Calu3 (cell line): ENCODE results near the gene DGKI. TPM values are rescaled to one million over a fixed set of nuclear protein-coding genes. Genes with fewer than 3 reads are reported as not detected.

Source experiments
- BruUV-seq: library from RNA; stranded (reverse); fragments of 400-500 nt; replicated peaks from 2 replicates; lab custom pipeline; 2021; lab: Mats Ljungman, UMichigan
- CTCF ChIA-PET: fragments of 300-600 bp; sonication (Branson Sonifier 250); formaldehyde crosslinking; loops from one replicate; lab custom pipeline; 2022; ENCODE audit warnings: antibody characterized with exemption; lab: Charles Lee
- DNase-seq: peaks from one replicate; pipeline ENCODE4 v3.0.0; 2022
- H3K27ac Mint-ChIP-seq: one replicate; pipeline ENCODE4 v1.8.0; 2022; ENCODE audit warnings: mixed read lengths; ENCODE audit not compliant: unreplicated experiment
- H3K27me3 Mint-ChIP-seq: one replicate; pipeline ENCODE4 v1.8.0; 2022; ENCODE audit warnings: mixed read lengths; ENCODE audit not compliant: unreplicated experiment
- H3K36me3 Mint-ChIP-seq: one replicate; pipeline ENCODE4 v1.8.0; 2022; ENCODE audit warnings: mild to moderate bottlenecking, moderate library complexity, mixed read lengths; ENCODE audit not compliant: insufficient read depth, unreplicated experiment
- H3K4me1 Mint-ChIP-seq: one replicate; pipeline ENCODE4 v1.8.0; 2022; ENCODE audit warnings: mild to moderate bottlenecking, low read depth, mixed read lengths; ENCODE audit not compliant: unreplicated experiment
- H3K4me3 Mint-ChIP-seq: one replicate; pipeline ENCODE4 v1.8.0; 2022; ENCODE audit warnings: mild to moderate bottlenecking, low read depth, moderate library complexity, mixed read lengths; ENCODE audit not compliant: unreplicated experiment
- H3K9me3 Mint-ChIP-seq: one replicate; pipeline ENCODE4 v1.8.0; 2022; ENCODE audit warnings: low read depth, mixed read lengths; ENCODE audit not compliant: unreplicated experiment
- CTCF ChIP-seq: fragments of 200-600 bp; IDR thresholded peaks from one replicate; pipeline ENCODE4 v1.8.0; 2022; ENCODE audit warnings: antibody characterized with exemption; ENCODE audit not compliant: unreplicated experiment
- intact Hi-C: fragments of 100-400 bp; cut with micrococcal nuclease; formaldehyde crosslinking; loops from one replicate; pipeline ENCODE4 v1.10.0; 2022; ENCODE audit not compliant: unreplicated experiment
- total RNA-seq: library from RNA; stranded (reverse); gene quantifications from 2 replicates; pipeline ENCODE4 v1.2.3, GENCODE V29; 2022

DGKI gene
- total RNA-seq, 1 experiment from 2014 or later: not detected

GRCh38 chr7:137445268-137445667, 401.5 kb downstream of the DGKI start:
- Mint-ChIP-seq H3K36me3 (no peaks in the 10 kb centered on the region), H3K27me3 (peaks cover 25% of the 10 kb centered on the region), H3K4me3 (no peak overlapping the region), H3K9me3 (peaks cover 8% of the 10 kb centered on the region), H3K27ac (no peak overlapping the region), H3K4me1 (no peaks in the 10 kb centered on the region)
- CTCF ChIA-PET: interaction anchor here (0.5 kb wide), 1 partner anchor 883 kb away, joined by 4 read pairs; no protein-coding TSS in a partner anchor
- no TSS peak for BruUV-seq
- no peak for DNase-seq
- no peak for TF ChIP-seq CTCF
- intact Hi-C loops: no loop called here

GRCh38 chr7:137443616-137444015, 403.2 kb downstream of the DGKI start:
- no peaks in the 10 kb centered on the region for H3K36me3 Mint-ChIP-seq
- no peak for DNase-seq
- intact Hi-C loops: no loop called here
- H3K4me1 Mint-ChIP-seq: no peaks in the 10 kb centered on the region
- H3K27me3 Mint-ChIP-seq: peaks cover 11% of the 10 kb centered on the region
- TF ChIP-seq CTCF: no peak
- H3K9me3 Mint-ChIP-seq: peaks cover 8% of the 10 kb centered on the region
- no peak overlapping the region for H3K27ac Mint-ChIP-seq
- CTCF ChIA-PET: no interaction called here
- BruUV-seq: no TSS peak
- H3K4me3 Mint-ChIP-seq: no peak overlapping the region

- H3K27me3 Mint-ChIP-seq: no peaks in the 10 kb centered on the region
- no peak overlapping the region for H3K4me3 Mint-ChIP-seq
- CTCF ChIA-PET: interaction anchor here (0.7 kb wide), 1 partner anchor 1261 kb away, joined by 5 read pairs; no protein-coding TSS in a partner anchor
- no peaks in the 10 kb centered on the region for H3K4me1 Mint-ChIP-seq
- BruUV-seq: no TSS peak
- H3K27ac Mint-ChIP-seq: no peak overlapping the region
- no peaks in the 10 kb centered on the region for H3K36me3 Mint-ChIP-seq
- DNase-seq: no peak
- TF ChIP-seq CTCF: no peak
- intact Hi-C loops: no loop called here
- peaks cover 4% of the 10 kb centered on the region for H3K9me3 Mint-ChIP-seq
These were observed 405.3 kb downstream of the DGKI start for GRCh38 chr7:137441451-137441850.

- Mint-ChIP-seq H3K4me1 (no peaks in the 10 kb centered on the region), H3K27me3 (no peaks in the 10 kb centered on the region), H3K36me3 (no peaks in the 10 kb centered on the region), H3K9me3 (peaks cover 4% of the 10 kb centered on the region), H3K27ac (no peak overlapping the region), H3K4me3 (no peak overlapping the region)
- no TSS peak for BruUV-seq
- intact Hi-C loops: no loop called here
- no peak for TF ChIP-seq CTCF
- no peak for DNase-seq
- CTCF ChIA-PET: no interaction called here
These were observed 406.6 kb downstream of the DGKI start for GRCh38 chr7:137439829-137440825.
